GM12875 (cell line): Measurements from ENCODE around the gene PPP1R13B.

Experiments
- H3K4me3 ChIP-seq: one replicate; pipeline ENCODE4 v1.5.1; 2011; ENCODE audit warnings: low read depth, low read length, control low read depth
- TF ChIP-seq, protein P1 (sequence below): IDR thresholded peaks from 2 replicates; pipeline ENCODE4 v1.5.1; 2011; ENCODE audit warnings: low read depth, mild to moderate bottlenecking, control low read depth, inconsistent platforms, low read length, moderate library complexity, borderline replicate concordance; ENCODE audit not compliant: insufficient read depth

Gene PPP1R13B

DNA sequence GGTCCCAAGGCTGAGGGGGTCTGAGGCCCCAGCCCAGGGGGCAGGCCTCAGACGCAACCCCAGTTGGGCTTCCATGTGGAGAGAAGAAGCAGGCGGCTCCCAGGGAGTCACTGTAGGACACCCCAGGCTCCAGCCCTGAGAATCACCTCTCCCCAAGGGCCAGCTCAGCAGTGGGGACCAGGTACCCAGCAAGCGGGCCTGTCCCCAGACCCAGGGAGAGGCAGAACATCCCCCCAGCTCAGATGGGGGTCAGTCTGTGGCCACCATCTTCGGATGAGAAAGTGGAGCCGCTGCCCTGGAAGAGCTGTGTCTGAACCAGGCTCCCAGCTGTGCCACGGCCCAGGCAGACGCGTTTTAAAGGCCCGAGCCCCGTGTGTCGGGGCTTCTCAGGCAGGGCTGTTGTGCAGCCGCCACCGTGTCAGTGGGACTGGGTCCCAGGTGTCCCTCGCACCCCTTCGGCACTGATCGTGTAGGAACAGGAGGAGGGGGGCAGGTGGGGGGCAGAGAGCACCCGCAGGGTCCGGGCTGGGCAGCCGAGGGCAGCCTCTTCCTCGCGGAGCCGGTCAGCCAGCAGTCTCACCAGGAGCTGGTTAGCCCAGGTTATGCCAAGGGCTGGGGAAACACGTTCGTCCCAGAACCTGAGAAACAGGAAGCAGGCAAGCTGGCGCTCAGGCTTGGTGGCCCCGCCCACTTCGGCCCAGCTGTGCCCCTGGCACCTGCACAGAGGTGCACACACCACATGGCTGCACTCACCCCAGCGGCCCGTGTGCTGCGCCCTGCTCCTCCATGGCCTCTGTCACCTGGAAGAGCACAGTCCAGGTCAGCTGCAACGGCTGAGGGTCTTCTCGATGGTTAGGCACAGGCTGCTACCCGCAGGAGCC is 148.8 kb downstream of the PPP1R13B start:
- no peak overlapping the region for H3K4me3 ChIP-seq
- TF ChIP-seq, protein P1, sequence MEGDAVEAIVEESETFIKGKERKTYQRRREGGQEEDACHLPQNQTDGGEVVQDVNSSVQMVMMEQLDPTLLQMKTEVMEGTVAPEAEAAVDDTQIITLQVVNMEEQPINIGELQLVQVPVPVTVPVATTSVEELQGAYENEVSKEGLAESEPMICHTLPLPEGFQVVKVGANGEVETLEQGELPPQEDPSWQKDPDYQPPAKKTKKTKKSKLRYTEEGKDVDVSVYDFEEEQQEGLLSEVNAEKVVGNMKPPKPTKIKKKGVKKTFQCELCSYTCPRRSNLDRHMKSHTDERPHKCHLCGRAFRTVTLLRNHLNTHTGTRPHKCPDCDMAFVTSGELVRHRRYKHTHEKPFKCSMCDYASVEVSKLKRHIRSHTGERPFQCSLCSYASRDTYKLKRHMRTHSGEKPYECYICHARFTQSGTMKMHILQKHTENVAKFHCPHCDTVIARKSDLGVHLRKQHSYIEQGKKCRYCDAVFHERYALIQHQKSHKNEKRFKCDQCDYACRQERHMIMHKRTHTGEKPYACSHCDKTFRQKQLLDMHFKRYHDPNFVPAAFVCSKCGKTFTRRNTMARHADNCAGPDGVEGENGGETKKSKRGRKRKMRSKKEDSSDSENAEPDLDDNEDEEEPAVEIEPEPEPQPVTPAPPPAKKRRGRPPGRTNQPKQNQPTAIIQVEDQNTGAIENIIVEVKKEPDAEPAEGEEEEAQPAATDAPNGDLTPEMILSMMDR: no peak

DNA sequence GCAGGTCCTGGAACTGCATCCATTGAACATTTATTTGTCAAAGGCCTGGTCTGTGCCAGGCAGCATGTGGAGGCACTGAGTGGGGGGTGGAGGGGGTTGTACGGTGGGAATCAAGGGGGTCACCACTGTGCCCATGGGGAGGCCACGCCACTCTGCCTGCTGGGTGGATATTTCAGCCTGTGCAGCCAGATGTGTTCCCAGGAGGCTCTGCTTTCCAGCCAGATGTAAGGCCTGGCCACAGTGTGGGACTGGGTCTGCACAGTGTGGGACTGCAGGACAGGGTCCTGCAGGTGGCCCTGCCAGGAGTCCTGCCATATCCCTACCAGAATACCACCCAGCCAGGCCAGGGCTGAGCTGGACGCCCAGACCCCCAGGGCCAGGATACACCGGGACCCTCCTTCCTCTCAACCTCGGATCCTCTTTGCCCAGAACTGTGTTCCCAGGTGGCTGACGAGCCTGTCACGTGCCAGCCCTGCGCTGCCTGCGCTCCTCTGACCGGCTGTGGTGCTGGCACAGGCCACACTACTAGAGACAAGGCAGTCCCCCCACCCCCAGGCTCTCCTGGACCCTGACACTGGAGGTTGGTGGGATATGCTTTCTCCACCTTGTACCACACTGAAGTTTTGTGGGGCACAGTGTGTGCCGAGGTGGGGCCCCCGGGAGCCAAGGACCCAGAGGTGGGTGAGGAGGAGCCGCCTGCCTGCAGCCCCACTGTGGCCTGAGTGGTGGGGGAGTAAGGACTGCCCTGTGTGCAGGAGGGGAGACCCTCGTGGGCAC is 149.6 kb downstream of the PPP1R13B start:
- H3K4me3 ChIP-seq: no peak overlapping the region
- TF ChIP-seq, protein P1: no peak

DNA sequence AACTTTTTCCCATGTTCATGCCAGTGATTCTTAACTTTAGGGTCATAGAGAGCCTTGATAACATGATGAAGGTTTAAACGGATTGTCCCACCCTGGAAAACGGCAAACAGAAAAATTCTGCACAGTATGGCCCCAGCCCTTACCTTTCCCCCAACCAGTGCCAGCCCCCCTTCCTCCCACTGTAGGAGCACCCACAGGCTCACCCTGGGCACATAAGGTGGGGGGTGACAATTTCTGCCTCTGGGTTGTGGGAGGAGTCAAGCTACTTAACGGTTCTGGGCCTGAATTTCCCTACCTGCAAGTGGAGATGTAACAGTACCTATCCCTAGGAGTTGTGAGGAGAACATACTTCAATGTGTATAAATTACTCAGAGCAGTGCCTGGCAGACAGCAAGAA is 150.2 kb downstream of the PPP1R13B start:
- TF ChIP-seq, protein P1: no peak
- no peak overlapping the region for H3K4me3 ChIP-seq

DNA sequence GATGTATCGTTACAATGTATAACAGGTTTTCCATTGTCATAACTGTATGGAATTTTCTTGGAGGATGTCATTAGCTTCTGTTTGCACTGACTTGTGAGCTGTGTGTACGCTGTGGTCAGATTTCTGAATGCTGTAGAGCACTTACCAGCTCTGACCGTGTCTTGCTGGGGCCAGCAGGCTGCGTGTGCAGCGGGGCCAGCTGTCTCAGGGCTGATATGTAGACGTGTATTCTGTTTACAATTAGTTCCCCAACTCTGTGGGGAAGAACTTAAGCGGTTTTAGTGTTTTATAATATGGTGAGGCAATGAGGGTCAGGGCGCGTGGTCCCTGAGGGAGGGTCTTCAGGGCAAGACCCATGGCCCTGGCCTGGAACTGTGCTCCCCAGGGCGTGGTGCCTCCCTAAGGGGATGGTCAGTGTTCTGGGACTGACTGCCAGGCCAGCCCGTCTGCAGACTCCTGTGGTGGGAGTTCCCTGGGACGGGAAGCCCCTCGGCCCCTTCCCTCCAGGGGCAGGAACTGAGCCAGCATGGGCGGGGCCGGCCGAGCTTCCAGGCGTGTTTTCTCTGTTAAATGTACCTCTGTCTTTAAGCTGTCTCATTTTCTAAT is 150.8 kb downstream of the PPP1R13B start:
- H3K4me3 ChIP-seq: no peak overlapping the region
- TF ChIP-seq, protein P1: no peak

DNA sequence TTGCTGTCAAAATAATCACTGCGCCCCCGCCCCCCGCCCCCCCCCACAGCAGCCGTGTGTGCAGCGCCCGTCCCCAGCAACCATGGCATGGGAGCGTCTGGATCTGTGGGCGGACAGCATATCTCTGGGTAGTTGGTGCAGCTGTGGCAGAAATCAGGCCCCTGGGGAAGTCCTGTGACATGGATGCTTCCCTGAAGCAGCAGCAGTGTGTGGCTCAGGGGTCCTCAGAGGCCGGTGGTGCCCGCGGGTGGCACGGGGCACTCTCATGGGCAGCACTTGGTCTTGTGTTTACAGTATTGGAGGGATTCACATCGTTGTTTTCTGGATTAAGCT is 151.3 kb downstream of the PPP1R13B start:
- no peak overlapping the region for H3K4me3 ChIP-seq
- TF ChIP-seq, protein P1: no peak

DNA sequence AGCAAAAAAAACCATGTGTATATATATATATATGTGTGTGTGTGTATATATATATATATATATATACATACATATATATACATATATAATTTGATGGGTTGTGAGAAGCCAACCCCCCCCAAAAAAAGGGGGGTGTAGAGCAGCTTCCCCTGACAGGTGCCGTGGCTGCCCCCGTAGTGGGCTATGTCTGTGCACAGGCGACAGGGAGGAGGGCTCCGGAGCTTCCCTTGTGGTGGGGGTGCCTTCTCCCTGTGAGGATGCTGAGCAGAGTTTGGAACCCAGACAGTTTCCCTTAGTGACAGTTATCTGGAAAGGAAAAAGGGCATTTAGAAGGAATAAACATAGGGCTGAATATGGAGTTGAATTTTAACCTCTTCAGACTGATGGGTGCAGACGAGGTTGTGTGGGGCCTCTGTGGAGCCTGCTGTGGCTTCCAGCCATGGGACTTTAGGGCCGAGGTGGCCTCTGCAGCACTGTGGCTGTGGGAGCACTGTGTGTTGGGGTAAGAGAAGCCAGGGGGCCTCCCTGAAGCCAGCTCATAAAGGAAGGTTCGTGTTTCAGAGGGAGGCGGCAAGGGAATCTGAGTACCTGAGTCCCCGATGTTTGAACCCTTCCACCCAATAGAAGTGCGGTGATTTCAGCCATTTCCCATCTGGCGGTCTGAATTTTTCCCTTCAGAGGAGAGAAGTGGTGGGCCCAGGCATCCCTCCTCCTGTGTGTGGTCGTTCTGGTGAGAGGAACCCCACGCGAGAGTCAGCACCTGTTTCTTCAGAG is 151.9 kb downstream of the PPP1R13B start:
- TF ChIP-seq, protein P1: no peak
- H3K4me3 ChIP-seq: no peak overlapping the region
